OCI-LY1 (cell line): ENCODE data around the gene EFNA2.
A peak's percentile ranks its signal among the peaks of the same experiment; 100 is the strongest.

ENCODE experiments used
- H2AFZ ChIP-seq: fragments of 200-600 bp; sonication (generic), shearing (Covaris generic); 2 replicates; pipeline ENCODE4 v1.6.0; 2014; ENCODE audit warnings: antibody characterized with exemption, mild to moderate bottlenecking, low read length
- H3F3A ChIP-seq: fragments of 200-600 bp; sonication (generic), shearing (Covaris generic); 2 replicates; pipeline ENCODE4 v1.6.0; 2014; ENCODE audit warnings: mild to moderate bottlenecking, antibody characterized with exemption, low read length, moderate library complexity; ENCODE audit not compliant: insufficient read depth
- H3K27ac ChIP-seq: fragments of 200-600 bp; sonication (generic); 2 replicates; pipeline ENCODE4 v1.5.1; 2014; ENCODE audit warnings: low read length, mixed run types, mild to moderate bottlenecking, low read depth; ENCODE audit not compliant: poor library complexity, severe bottlenecking
- H3K27me3 ChIP-seq: fragments of 200-600 bp; sonication (generic); 2 replicates; pipeline ENCODE4 v1.6.0; 2014; ENCODE audit warnings: antibody characterized with exemption, mild to moderate bottlenecking, low read length, moderate library complexity; ENCODE audit not compliant: insufficient read depth
- H3K36me3 ChIP-seq: fragments of 200-600 bp; sonication (generic); 2 replicates; pipeline ENCODE4 v1.6.1; 2014; ENCODE audit warnings: mild to moderate bottlenecking, antibody characterized with exemption, low read length, moderate library complexity, mixed read lengths; ENCODE audit not compliant: insufficient read depth
- H3K4me1 ChIP-seq: fragments of 200-600 bp; sonication (generic); 2 replicates; pipeline ENCODE4 v1.5.1; 2014; ENCODE audit warnings: mild to moderate bottlenecking, low read length, moderate library complexity; ENCODE audit not compliant: insufficient read depth, severe bottlenecking
- H3K4me2 ChIP-seq: fragments of 200-600 bp; sonication (generic), shearing (Covaris generic); 2 replicates; pipeline ENCODE4 v1.6.1; 2014; ENCODE audit warnings: low read length
- H3K4me3 ChIP-seq: fragments of 200-600 bp; sonication (generic); 2 replicates; pipeline ENCODE4 v1.5.1; 2014; ENCODE audit warnings: low read length, low read depth, mild to moderate bottlenecking, mixed read lengths; ENCODE audit not compliant: poor library complexity, severe bottlenecking
- H3K79me2 ChIP-seq: fragments of 200-600 bp; shearing (Covaris generic); 2 replicates; pipeline ENCODE4 v1.6.1; 2016; ENCODE audit warnings: mixed run types, low read length, mixed read lengths; ENCODE audit not compliant: insufficient read depth
- H3K9ac ChIP-seq: fragments of 200-600 bp; sonication (generic), shearing (Covaris generic); 2 replicates; pipeline ENCODE4 v1.6.1; 2014; ENCODE audit warnings: mild to moderate bottlenecking, low read length, mixed read lengths
- H3K9me2 ChIP-seq: fragments of 200-600 bp; sonication (generic), shearing (Covaris generic); 2 replicates; pipeline ENCODE4 v1.6.1; 2014; ENCODE audit warnings: low read depth, mild to moderate bottlenecking, low read length, mixed read lengths
- H3K9me3 ChIP-seq: fragments of 200-600 bp; shearing (Covaris generic); 2 replicates; pipeline ENCODE4 v1.6.1; 2014; ENCODE audit warnings: low read length, mixed read lengths
- H4K20me1 ChIP-seq: fragments of 200-600 bp; sonication (generic), shearing (Covaris generic); 2 replicates; pipeline ENCODE4 v1.6.0; 2016; ENCODE audit warnings: mild to moderate bottlenecking, low read length; ENCODE audit not compliant: insufficient read depth
- EZH2 ChIP-seq: fragments of 200-600 bp; sonication (generic), shearing (Covaris generic); IDR thresholded peaks from 2 replicates; pipeline ENCODE4 v1.8.0; 2017; ENCODE audit warnings: borderline replicate concordance, mixed run types, mild to moderate bottlenecking, antibody characterized with exemption, low read length, moderate library complexity, mixed read lengths
- TF ChIP-seq, protein P1 (sequence below): fragments of 200-600 bp; sonication (generic), shearing (Covaris generic); IDR thresholded peaks from 2 replicates; pipeline ENCODE4 v1.5.1; 2017; ENCODE audit warnings: mild to moderate bottlenecking, antibody characterized with exemption, low read length, moderate library complexity, mixed read lengths

The EFNA2 gene

GRCh38 chr19:1252221-1252820 lies 33.4 kb upstream of the EFNA2 start:
- no peaks in the 10 kb centered on the region for H3K79me2 ChIP-seq
- peaks cover 42% of the 10 kb centered on the region for H3K36me3 ChIP-seq
- H3F3A ChIP-seq: no peaks in the 10 kb centered on the region
- H2AFZ ChIP-seq: no peak overlapping the region
- peaks cover 22% of the 10 kb centered on the region for H3K4me1 ChIP-seq
- H3K9me2 ChIP-seq: no peaks in the 10 kb centered on the region
- H3K27me3 ChIP-seq: no peaks in the 10 kb centered on the region
- peak overlapping the region; percentile 95 for H3K27ac ChIP-seq
- no peaks in the 10 kb centered on the region for H4K20me1 ChIP-seq
- no peaks in the 10 kb centered on the region for H3K9me3 ChIP-seq
- peak overlapping the region; percentile 76 for H3K4me3 ChIP-seq
- TF ChIP-seq, protein P1, sequence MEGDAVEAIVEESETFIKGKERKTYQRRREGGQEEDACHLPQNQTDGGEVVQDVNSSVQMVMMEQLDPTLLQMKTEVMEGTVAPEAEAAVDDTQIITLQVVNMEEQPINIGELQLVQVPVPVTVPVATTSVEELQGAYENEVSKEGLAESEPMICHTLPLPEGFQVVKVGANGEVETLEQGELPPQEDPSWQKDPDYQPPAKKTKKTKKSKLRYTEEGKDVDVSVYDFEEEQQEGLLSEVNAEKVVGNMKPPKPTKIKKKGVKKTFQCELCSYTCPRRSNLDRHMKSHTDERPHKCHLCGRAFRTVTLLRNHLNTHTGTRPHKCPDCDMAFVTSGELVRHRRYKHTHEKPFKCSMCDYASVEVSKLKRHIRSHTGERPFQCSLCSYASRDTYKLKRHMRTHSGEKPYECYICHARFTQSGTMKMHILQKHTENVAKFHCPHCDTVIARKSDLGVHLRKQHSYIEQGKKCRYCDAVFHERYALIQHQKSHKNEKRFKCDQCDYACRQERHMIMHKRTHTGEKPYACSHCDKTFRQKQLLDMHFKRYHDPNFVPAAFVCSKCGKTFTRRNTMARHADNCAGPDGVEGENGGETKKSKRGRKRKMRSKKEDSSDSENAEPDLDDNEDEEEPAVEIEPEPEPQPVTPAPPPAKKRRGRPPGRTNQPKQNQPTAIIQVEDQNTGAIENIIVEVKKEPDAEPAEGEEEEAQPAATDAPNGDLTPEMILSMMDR: no peak
- TF ChIP-seq EZH2: no peak
- peak overlapping the region; percentile 85 for H3K4me2 ChIP-seq
- peak overlapping the region; percentile 91 for H3K9ac ChIP-seq

- no peak for TF ChIP-seq EZH2
- TF ChIP-seq, protein P1: no peak
- Histone ChIP-seq H2AFZ (no peak overlapping the region), H3K9me3 (no peaks in the 10 kb centered on the region), H3K9ac (peak overlapping the region; percentile 91), H3K36me3 (peaks cover 48% of the 10 kb centered on the region), H3K4me2 (peak overlapping the region; percentile 85), H3K27me3 (no peaks in the 10 kb centered on the region), H3K79me2 (no peaks in the 10 kb centered on the region), H3K9me2 (no peaks in the 10 kb centered on the region), H4K20me1 (no peaks in the 10 kb centered on the region), H3K4me1 (peaks cover 29% of the 10 kb centered on the region), H3K4me3 (peak overlapping the region; percentile 76), H3F3A (no peaks in the 10 kb centered on the region), H3K27ac (peak overlapping the region; percentile 95)
Measured at GRCh38 chr19:1252821-1253513, 32.7 kb upstream of the EFNA2 start.

DNA sequence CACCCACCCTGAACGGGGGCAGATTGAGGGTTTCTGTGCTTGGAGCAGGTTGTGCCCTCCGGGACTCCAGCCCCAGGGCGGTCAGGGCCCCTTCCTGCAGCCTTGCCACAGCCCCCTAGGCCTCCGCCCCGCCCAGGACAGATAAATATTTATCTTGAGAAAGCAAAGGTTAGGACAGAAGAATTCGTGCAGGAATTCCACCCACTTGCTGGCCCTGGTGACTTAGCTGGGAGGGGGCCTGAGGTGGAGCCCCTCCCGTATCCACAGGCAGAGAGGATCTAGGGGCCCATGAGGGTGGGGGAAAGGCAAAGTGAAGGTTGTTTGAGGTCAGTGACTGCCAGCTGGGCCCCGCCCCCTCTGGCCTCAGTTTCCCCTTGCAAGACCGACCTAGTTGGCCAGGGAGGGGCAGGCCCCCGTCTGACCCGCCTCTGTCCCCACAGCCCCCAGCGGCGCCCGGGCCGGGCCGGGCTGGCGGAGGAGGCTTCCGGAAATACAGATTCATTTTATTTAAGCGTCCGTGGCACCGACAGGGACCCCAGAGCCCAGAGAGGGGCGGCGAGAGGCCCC lies 32.1 kb upstream of the EFNA2 start:
- peaks cover 35% of the 10 kb centered on the region for H3K4me1 ChIP-seq
- H4K20me1 ChIP-seq: no peaks in the 10 kb centered on the region
- TF ChIP-seq, protein P1: no peak
- TF ChIP-seq EZH2: no peak
- H3K9me2 ChIP-seq: no peaks in the 10 kb centered on the region
- H3K36me3 ChIP-seq: peaks cover 52% of the 10 kb centered on the region
- no peaks in the 10 kb centered on the region for H3F3A ChIP-seq
- peak overlapping the region; percentile 91; the same call in 1 of the 2 replicates for H3K9ac ChIP-seq
- H3K9me3 ChIP-seq: no peaks in the 10 kb centered on the region
- H3K27ac ChIP-seq: peak overlapping the region; percentile 95
- no peaks in the 10 kb centered on the region for H3K27me3 ChIP-seq
- H3K4me2 ChIP-seq: peak overlapping the region; percentile 85; the same call in 1 of the 2 replicates
- H3K79me2 ChIP-seq: no peaks in the 10 kb centered on the region
- H3K4me3 ChIP-seq: peak overlapping the region; percentile 76
- H2AFZ ChIP-seq: no peak overlapping the region
